Prostate gland (tissue), 2 donors: ENCODE measurements around the gene SCRT2.

Experiments used
- CTCF ChIP-seq, 4 experiments: fragments of 200-600 bp in 2 of 4; fragments of 450-650 bp in 2 of 4; sonication (generic) in 2 of 4; IDR thresholded peaks; 1 replicate in 3 of 4; 2 replicates in 1 of 4; pipeline ENCODE4 v1.5.1; 2016 to 2019; ENCODE audit warnings: antibody characterized with exemption in 4 of 4, mild to moderate bottlenecking in 2 of 4, moderate library complexity in 2 of 4
- POLR2A ChIP-seq: fragments of 450-650 bp; IDR thresholded peaks from one replicate; pipeline ENCODE4 v1.6.1; 2016; ENCODE audit warnings: antibody characterized with exemption, mild to moderate bottlenecking
- POLR2AphosphoS5 ChIP-seq: sonication (generic); formaldehyde crosslinking; IDR thresholded peaks from one replicate; pipeline ENCODE4 v1.6.1; 2017; ENCODE audit warnings: antibody characterized with exemption

- TF ChIP-seq POLR2A: no peak
- no peak for TF ChIP-seq CTCF (IDR thresholded peaks at IDR 0.05)
- TF ChIP-seq POLR2AphosphoS5: no peak
These were observed 48.2 kb upstream of the SCRT2 start for GRCh38 chr20:723756-724155.
